Astrocyte of the cerebellum (primary cell): ENCODE data around the gene PLCB2.
A peak's percentile ranks its signal among the peaks of the same experiment; 100 is the strongest.

ENCODE experiments used
- DNase-seq: peaks from one replicate; pipeline ENCODE4 v3.0.0-alpha.2; 2011; ENCODE audit warnings: low read depth
- H3K4me3 ChIP-seq: 2 replicates; pipeline ENCODE4 v1.5.1; 2011; ENCODE audit warnings: mild to moderate bottlenecking, low read depth, low read length, moderate library complexity
- in situ Hi-C: cut with HindIII; loops from 2 replicates; pipeline ENCODE4 v1.10.0; 2017; ENCODE audit warnings: low sequenced_read_pairs
- TF ChIP-seq, protein P1 (sequence below): IDR thresholded peaks from 2 replicates; pipeline ENCODE4 v1.5.1; 2012; ENCODE audit warnings: low read length, low read depth, moderate library complexity, mild to moderate bottlenecking; ENCODE audit errors: missing control alignments

PLCB2 gene, protein sequence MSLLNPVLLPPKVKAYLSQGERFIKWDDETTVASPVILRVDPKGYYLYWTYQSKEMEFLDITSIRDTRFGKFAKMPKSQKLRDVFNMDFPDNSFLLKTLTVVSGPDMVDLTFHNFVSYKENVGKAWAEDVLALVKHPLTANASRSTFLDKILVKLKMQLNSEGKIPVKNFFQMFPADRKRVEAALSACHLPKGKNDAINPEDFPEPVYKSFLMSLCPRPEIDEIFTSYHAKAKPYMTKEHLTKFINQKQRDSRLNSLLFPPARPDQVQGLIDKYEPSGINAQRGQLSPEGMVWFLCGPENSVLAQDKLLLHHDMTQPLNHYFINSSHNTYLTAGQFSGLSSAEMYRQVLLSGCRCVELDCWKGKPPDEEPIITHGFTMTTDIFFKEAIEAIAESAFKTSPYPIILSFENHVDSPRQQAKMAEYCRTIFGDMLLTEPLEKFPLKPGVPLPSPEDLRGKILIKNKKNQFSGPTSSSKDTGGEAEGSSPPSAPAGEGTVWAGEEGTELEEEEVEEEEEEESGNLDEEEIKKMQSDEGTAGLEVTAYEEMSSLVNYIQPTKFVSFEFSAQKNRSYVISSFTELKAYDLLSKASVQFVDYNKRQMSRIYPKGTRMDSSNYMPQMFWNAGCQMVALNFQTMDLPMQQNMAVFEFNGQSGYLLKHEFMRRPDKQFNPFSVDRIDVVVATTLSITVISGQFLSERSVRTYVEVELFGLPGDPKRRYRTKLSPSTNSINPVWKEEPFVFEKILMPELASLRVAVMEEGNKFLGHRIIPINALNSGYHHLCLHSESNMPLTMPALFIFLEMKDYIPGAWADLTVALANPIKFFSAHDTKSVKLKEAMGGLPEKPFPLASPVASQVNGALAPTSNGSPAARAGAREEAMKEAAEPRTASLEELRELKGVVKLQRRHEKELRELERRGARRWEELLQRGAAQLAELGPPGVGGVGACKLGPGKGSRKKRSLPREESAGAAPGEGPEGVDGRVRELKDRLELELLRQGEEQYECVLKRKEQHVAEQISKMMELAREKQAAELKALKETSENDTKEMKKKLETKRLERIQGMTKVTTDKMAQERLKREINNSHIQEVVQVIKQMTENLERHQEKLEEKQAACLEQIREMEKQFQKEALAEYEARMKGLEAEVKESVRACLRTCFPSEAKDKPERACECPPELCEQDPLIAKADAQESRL

DNA sequence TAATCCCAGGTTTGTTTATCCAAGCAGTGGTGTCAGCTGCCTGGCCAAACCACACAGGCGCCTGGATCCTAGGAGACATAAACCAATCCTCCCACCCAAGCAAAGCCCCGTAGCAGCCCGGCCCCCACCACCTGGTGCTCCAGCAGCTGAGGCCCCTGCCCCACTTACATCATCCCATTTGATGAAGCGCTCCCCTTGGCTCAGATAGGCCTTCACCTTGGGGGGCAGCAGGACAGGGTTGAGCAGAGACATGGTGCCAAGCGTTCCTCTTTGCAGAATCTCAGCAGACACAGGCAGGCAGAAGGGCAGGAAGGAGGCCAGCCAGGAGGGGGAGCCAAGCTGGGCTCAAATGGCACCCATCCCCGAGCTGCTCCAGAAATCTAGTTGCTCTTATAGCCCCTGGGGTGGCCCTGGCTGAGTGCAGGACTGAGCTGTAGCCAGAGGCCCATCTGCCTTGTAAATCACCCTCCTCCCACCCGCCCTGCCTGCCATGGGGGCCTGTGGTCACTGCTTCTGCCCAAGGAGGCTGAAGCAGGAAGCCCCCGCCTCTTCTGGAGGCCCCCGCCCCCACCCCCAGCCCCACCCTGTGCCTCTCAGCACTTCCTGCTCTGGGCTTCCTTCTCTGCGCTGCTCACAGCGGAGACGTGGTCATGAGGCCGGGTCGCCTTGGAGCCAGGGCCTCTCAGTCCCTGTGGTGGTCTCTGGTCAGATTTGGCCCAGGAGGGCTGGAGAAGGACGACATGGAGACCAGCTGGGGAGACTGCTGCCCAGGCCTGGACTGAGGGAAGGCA is at the start of gene PLCB2:
Gene PLCB2 (minus strand): TSS at position 515 of the 791 bp plus-strand sequence. CDS start 263 bp downstream, at position 252.
- no peak for DNase-seq
- TF ChIP-seq, protein P1, sequence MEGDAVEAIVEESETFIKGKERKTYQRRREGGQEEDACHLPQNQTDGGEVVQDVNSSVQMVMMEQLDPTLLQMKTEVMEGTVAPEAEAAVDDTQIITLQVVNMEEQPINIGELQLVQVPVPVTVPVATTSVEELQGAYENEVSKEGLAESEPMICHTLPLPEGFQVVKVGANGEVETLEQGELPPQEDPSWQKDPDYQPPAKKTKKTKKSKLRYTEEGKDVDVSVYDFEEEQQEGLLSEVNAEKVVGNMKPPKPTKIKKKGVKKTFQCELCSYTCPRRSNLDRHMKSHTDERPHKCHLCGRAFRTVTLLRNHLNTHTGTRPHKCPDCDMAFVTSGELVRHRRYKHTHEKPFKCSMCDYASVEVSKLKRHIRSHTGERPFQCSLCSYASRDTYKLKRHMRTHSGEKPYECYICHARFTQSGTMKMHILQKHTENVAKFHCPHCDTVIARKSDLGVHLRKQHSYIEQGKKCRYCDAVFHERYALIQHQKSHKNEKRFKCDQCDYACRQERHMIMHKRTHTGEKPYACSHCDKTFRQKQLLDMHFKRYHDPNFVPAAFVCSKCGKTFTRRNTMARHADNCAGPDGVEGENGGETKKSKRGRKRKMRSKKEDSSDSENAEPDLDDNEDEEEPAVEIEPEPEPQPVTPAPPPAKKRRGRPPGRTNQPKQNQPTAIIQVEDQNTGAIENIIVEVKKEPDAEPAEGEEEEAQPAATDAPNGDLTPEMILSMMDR = peak; percentile 21
- no peak within 1 kb of the TSS for H3K4me3 ChIP-seq
- in situ Hi-C loops = no loop called here

DNA sequence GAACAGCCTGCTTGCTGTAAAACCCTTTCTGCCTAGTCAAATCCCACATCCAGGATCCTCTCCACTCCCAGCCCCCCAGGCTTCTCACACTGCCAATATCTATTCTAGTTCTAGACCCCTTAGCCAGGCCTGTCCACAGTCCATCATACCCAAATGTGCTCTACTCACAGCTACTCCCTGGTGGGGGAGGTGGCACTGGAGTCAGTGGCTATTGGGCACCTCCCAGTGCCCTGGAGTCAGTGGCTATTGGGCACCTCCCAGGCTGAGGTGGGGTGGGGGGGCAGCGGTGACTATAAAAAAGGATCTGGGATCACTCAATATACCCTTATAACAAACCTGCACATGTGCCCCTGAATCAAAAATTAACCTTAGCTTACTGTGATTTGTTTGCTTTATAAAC is 49.5 kb upstream of the PLCB2 start:
- no peak for DNase-seq
- no peak overlapping the region for H3K4me3 ChIP-seq
- TF ChIP-seq, protein P1 = no peak
- in situ Hi-C loops = no loop called here

- no peak overlapping the region for H3K4me3 ChIP-seq
- TF ChIP-seq, protein P1 = no peak
- no peak for DNase-seq
- in situ Hi-C loops = no loop called here
Measured at GRCh38 chr15:40355976-40356585, 48.3 kb upstream of the PLCB2 start.

- in situ Hi-C loops = no loop called here
- TF ChIP-seq, protein P1 = peak; percentile 42
- no peak overlapping the region for H3K4me3 ChIP-seq
- no peak for DNase-seq
Measured at GRCh38 chr15:40354408-40355171, 46.9 kb upstream of the PLCB2 start.

DNA sequence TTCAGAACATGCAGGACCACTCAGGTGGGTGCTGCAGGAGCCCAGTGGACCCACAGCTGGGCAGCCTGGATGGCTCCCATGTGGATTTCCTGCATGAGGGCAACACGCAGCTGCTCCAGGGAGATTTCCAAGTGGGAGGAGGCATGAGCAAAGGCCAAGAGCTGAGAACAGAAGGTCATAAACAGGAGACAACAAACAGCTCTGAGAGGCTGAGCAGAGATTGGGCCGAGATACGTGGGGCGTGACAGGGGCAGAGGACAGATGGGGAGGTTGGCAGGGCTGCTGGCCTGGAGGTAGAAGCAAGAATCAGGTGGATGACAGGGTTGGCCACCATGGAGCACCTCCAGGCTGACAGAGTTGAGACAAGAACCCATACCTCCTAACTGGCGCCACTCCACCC is 46.0 kb upstream of the PLCB2 start:
- TF ChIP-seq, protein P1 = no peak
- no peak for DNase-seq
- no peak overlapping the region for H3K4me3 ChIP-seq
- in situ Hi-C loops = no loop called here
